Thoracic aorta (tissue), 2 donors: ENCODE results near the gene IGLL5. TPM values are rescaled to one million over a fixed set of nuclear protein-coding genes. Genes with fewer than 3 reads are reported as not detected.

Experiments
- ATAC-seq: fragments of 150-250 bp; one replicate; pipeline ENCODE4 v1.8.0; 2017; ENCODE audit warnings: low read depth; ENCODE audit not compliant: insufficient number of reproducible peaks, low FRiP score
- DNase-seq: peaks from one replicate; pipeline ENCODE4 v3.0.0-alpha.2; 2020; ENCODE audit warnings: low spot score
- H3K27ac ChIP-seq, 2 donors: fragments of 200-600 bp; sonication (generic); 1 replicate in 1 of 2; 2 replicates in 1 of 2; pipeline ENCODE4 v1.5.1; 2016; ENCODE audit warnings: mild to moderate bottlenecking in 2 of 2, moderate library complexity in 2 of 2
- H3K27me3 ChIP-seq: fragments of 200-600 bp; sonication (generic); replicated peaks from 2 replicates; pipeline ENCODE4 v1.6.0; 2016; ENCODE audit warnings: mild to moderate bottlenecking; ENCODE audit not compliant: insufficient read depth
- H3K36me3 ChIP-seq: fragments of 200-600 bp; sonication (generic); one replicate; pipeline ENCODE4 v1.5.1; 2016
- H3K4me1 ChIP-seq, 2 donors: fragments of 200-600 bp; sonication (generic); 1 replicate in 1 of 2; 2 replicates in 1 of 2; pipeline versions ENCODE4 v1.5.1 to v1.6.0; 2016; ENCODE audit warnings: low read depth in 2 of 2, mild to moderate bottlenecking in 1 of 2; ENCODE audit not compliant: control insufficient read depth in 1 of 2
- H3K4me3 ChIP-seq: fragments of 200-600 bp; sonication (generic); 2 replicates; pipeline ENCODE4 v1.5.1; 2016; ENCODE audit warnings: mild to moderate bottlenecking
- H3K9me3 ChIP-seq: fragments of 200-600 bp; sonication (generic); 2 replicates; pipeline ENCODE4 v1.5.1; 2016
- total RNA-seq, 2 donors: library from RNA; depleted of rRNA; stranded (reverse); fragments of >200 nt; gene quantifications; one replicate each; pipeline versions ENCODE4 v1.1.0 to v1.2.3, GENCODE V29; 2016
- TF ChIP-seq, protein P1 (sequence below): fragments of 200-600 bp; sonication (generic); IDR thresholded peaks from one replicate; pipeline ENCODE4 v1.5.1; 2019; ENCODE audit warnings: antibody characterized with exemption

Gene IGLL5
- total RNA-seq, 2 donors from 2014 or later, result 4.3 TPM; not detected in 1

DNA sequence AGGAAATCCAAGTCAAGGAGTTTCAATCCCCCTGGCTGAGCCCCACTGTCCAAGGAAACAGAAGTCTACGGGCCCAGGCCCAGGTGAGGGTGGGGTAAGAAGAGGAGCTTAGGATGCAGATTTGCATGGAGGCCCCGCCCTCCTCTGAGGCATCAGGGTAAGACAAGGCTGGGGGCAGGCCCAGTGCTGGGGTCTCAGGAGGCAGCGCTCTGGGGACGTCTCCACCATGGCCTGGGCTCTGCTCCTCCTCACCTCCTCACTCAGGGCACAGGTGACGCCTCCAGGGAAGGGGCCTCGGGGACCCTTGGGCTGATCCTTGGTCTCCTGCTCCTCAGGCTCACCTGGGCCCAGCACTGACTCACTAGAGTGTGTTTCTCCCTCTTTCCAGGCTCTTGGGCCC lies 31.3 kb upstream of the IGLL5 start:
- Histone ChIP-seq H3K36me3 (no peaks in the 10 kb centered on the region), H3K4me1 (no peaks in the 10 kb centered on the region), H3K4me3 (no peak overlapping the region), H3K9me3 (no peaks in the 10 kb centered on the region), H3K27ac (no peak overlapping the region), H3K27me3 (no peaks in the 10 kb centered on the region)
- DNase-seq (no peak), ATAC-seq (no peak)
- TF ChIP-seq, protein P1, sequence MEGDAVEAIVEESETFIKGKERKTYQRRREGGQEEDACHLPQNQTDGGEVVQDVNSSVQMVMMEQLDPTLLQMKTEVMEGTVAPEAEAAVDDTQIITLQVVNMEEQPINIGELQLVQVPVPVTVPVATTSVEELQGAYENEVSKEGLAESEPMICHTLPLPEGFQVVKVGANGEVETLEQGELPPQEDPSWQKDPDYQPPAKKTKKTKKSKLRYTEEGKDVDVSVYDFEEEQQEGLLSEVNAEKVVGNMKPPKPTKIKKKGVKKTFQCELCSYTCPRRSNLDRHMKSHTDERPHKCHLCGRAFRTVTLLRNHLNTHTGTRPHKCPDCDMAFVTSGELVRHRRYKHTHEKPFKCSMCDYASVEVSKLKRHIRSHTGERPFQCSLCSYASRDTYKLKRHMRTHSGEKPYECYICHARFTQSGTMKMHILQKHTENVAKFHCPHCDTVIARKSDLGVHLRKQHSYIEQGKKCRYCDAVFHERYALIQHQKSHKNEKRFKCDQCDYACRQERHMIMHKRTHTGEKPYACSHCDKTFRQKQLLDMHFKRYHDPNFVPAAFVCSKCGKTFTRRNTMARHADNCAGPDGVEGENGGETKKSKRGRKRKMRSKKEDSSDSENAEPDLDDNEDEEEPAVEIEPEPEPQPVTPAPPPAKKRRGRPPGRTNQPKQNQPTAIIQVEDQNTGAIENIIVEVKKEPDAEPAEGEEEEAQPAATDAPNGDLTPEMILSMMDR, result no peak

GRCh38 chr22:22856885-22857606 lies 30.6 kb upstream of the IGLL5 start:
- no peak overlapping the region for H3K27ac ChIP-seq
- H3K4me1 ChIP-seq, result no peaks in the 10 kb centered on the region
- H3K27me3 ChIP-seq, result no peaks in the 10 kb centered on the region
- no peaks in the 10 kb centered on the region for H3K9me3 ChIP-seq
- TF ChIP-seq, protein P1, result no peak
- no peak overlapping the region for H3K4me3 ChIP-seq
- H3K36me3 ChIP-seq, result no peaks in the 10 kb centered on the region
- ATAC-seq, result no peak
- no peak for DNase-seq

DNA sequence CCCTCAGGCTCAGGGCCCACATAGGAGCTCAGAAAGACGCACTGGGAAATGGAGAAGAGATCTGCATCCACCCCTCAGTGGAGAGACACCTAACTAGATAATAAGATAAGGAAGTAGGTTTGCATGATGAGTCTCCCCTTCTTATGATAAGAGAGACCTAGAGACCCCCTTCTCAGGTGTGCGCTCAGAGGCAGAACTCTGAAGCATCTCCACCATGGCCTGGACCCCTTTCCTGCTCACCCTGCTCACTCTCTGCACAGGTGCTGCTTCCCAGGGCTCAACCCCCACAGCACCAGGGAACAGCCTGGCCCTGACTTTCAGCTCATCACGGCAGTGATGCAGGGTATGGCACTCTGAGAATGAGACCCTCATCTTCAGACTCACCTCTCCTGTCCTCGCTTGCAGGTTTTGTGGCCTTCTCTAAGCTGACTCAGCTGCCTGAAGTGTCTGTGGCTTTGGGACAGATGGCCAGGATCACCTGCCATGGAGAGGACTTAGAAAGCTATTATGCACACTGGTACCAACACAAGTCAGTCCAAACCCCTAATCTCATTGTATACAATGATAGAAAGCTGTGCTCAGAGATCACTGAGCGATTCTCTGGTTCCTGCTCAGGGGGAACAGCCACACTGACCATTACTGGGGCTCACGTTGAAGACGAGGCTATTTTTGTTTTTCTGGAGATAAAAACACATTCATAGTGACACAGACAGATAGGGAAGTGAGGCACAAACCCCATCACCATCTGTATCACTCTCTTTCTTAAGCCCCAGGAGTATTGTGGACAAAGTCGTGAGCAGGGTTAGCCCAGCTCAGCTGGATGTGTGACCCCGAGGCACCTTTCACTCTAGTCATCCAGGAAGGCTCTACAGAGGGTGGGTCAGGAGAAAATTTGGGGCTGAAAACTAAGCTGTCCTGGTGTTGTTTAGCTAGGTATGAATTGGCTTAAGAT lies 29.7 kb upstream of the IGLL5 start:
- Histone ChIP-seq H3K27me3 (no peaks in the 10 kb centered on the region), H3K36me3 (no peaks in the 10 kb centered on the region), H3K4me1 (no peaks in the 10 kb centered on the region), H3K9me3 (no peaks in the 10 kb centered on the region), H3K4me3 (no peak overlapping the region), H3K27ac (no peak overlapping the region)
- TF ChIP-seq, protein P1, result no peak
- DNase-seq (no peak), ATAC-seq (no peak)

DNA sequence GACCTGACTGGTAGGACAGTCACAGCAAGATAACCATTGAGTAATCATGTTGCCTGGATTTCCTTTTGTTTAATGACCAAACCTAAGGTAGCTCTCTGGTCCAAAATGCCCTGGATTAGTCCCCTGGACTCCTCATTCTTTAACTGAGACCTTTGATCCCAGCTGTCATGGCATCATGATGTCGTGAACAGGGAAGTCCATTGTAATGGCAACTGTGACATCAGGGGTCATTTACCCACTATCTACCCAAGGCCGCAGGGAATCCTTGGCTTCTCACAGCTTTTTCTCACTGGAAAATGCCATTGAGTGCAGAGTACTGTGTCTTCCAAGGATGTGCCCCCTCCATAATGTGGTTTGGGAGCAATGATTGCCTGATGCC lies 29.1 kb upstream of the IGLL5 start:
- H3K36me3 ChIP-seq, result no peaks in the 10 kb centered on the region
- no peaks in the 10 kb centered on the region for H3K9me3 ChIP-seq
- DNase-seq, result no peak
- ATAC-seq, result no peak
- no peak overlapping the region for H3K27ac ChIP-seq
- H3K4me3 ChIP-seq, result no peak overlapping the region
- H3K4me1 ChIP-seq, result no peaks in the 10 kb centered on the region
- TF ChIP-seq, protein P1, result no peak
- no peaks in the 10 kb centered on the region for H3K27me3 ChIP-seq

- DNase-seq (no peak), ATAC-seq (no peak)
- TF ChIP-seq, protein P1, result no peak
- Histone ChIP-seq H3K4me3 (no peak overlapping the region), H3K4me1 (no peaks in the 10 kb centered on the region), H3K36me3 (no peaks in the 10 kb centered on the region), H3K27me3 (no peaks in the 10 kb centered on the region), H3K27ac (no peak overlapping the region), H3K9me3 (no peaks in the 10 kb centered on the region)
These were observed 24.6 kb upstream of the IGLL5 start for GRCh38 chr22:22863001-22863400.
